GM23338 (cell line): Measurements from ENCODE around the gene DEK.
"Not testable (repeated sequence)": the region's sequence is repeated elsewhere in the genome, so short reads cannot be mapped to it uniquely, and the experiment has no call there.

Experiments used
- CREB1 ChIP-seq: fragments of 250-450 bp; sonication (Bioruptor Pico); IDR thresholded peaks from 2 replicates; pipeline ENCODE4 v1.5.0; 2020; ENCODE audit warnings: low read depth, mild to moderate bottlenecking, moderate library complexity
- CTCF ChIP-seq, 2 experiments: fragments of 200-600 bp in 1 of 2; sonication (generic) in 1 of 2; conservative IDR thresholded peaks; 2 replicates each; pipeline versions ENCODE4 v1.5.1 to v1.6.1; 2016 to 2017; ENCODE audit warnings: antibody characterized with exemption in 2 of 2, low read depth in 2 of 2, mild to moderate bottlenecking in 2 of 2, moderate library complexity in 1 of 2
- ETS1 ChIP-seq: IDR thresholded peaks from 2 replicates; pipeline ENCODE4 v1.6.1; 2016; ENCODE audit warnings: antibody characterized with exemption
- EZH2 ChIP-seq: fragments of 200-600 bp; sonication (generic); IDR thresholded peaks from one replicate; pipeline ENCODE4 v1.8.0; 2017; ENCODE audit warnings: antibody characterized with exemption, mild to moderate bottlenecking, low read depth; ENCODE audit not compliant: unreplicated experiment
- EZH2phosphoT487 ChIP-seq: fragments of 200-600 bp; sonication (generic); IDR thresholded peaks from one replicate; pipeline ENCODE4 v1.8.1; 2018; ENCODE audit warnings: antibody characterized with exemption; ENCODE audit not compliant: unreplicated experiment
- POLR2AphosphoS5 ChIP-seq: IDR thresholded peaks from 2 replicates; pipeline ENCODE4 v1.6.1; 2016; ENCODE audit warnings: antibody characterized with exemption, low read depth
- REST ChIP-seq: IDR thresholded peaks from one replicate; pipeline ENCODE4 v1.6.1; 2018; ENCODE audit warnings: antibody characterized with exemption; ENCODE audit not compliant: unreplicated experiment
- ZNF114 ChIP-seq: fragments of 250-450 bp; sonication (Bioruptor Pico); IDR thresholded peaks from 2 replicates; pipeline ENCODE4 v1.5.0; 2020; ENCODE audit warnings: mild to moderate bottlenecking, moderate library complexity
- ZNF331 ChIP-seq: fragments of 250-450 bp; sonication (Bioruptor Pico); IDR thresholded peaks from 2 replicates; pipeline ENCODE4 v1.5.0; 2020; ENCODE audit warnings: low read depth, mild to moderate bottlenecking, moderate library complexity

- TF ChIP-seq CTCF (conservative IDR thresholded peaks at IDR 0.05; ENCODE audit: low read depth in 2 of 2); POLR2AphosphoS5; CREB1 (CRISPR knock-in tag); EZH2phosphoT487; EZH2; REST; ETS1; ZNF114 (CRISPR knock-in tag); ZNF331: not testable (repeated sequence)
Observed at GRCh38 chr6:18228590-18228989, 35.7 kb downstream of the DEK start.
